ENCODE results near the gene DELE1.
A peak's percentile ranks its signal among the peaks of the same experiment; 100 is the strongest.

DNA sequence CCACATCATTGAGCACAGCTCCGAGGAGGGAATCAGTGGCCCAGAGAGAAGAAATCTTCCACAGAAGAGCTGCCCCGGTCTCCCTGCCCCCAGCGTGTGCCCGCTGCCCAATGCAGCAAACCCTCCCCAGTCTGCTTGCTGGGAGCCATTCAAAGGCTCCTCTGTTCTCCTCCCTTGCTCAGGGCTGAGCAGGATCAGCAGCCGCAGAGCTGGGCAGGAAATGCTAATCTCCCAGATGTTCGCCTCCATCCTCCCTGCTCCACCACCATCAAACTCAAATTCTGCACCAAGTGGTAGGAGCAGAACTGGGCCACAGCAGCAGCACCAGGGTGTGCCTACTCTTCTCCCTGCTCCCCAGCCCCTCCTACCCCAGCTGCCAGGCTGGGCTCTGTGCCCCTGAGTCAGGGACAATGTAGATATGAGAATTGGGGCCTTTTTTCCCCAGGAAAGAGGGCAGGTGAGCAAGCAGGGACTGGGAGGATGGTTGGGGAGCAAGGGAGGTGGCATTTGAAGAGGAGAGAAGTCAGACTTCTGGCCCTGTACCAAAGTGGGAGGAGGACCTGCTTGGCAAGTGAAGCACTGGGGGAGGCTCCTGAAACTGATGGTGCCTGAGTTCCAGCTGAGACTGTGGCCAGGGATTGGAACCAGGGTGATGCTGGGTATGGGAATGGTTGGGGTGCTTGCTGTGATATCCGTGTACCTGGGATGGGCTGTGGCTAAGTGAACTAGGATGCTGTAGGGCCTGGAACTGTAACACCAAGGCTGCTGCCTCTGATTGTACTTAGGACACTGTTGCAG is 43.5 kb upstream of the DELE1 start:
- TF ChIP-seq, protein P1, sequence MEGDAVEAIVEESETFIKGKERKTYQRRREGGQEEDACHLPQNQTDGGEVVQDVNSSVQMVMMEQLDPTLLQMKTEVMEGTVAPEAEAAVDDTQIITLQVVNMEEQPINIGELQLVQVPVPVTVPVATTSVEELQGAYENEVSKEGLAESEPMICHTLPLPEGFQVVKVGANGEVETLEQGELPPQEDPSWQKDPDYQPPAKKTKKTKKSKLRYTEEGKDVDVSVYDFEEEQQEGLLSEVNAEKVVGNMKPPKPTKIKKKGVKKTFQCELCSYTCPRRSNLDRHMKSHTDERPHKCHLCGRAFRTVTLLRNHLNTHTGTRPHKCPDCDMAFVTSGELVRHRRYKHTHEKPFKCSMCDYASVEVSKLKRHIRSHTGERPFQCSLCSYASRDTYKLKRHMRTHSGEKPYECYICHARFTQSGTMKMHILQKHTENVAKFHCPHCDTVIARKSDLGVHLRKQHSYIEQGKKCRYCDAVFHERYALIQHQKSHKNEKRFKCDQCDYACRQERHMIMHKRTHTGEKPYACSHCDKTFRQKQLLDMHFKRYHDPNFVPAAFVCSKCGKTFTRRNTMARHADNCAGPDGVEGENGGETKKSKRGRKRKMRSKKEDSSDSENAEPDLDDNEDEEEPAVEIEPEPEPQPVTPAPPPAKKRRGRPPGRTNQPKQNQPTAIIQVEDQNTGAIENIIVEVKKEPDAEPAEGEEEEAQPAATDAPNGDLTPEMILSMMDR (conservative IDR thresholded peaks at IDR 0.05 in 1 of 2, IDR thresholded peaks at IDR 0.05 in 1 of 2; ENCODE audit: low read depth in 1 of 2, low read length in 2 of 2) = no peak
- peak; percentile 37 for TF ChIP-seq EZH2 (IDR thresholded peaks at IDR 0.05; ENCODE audit: low read length, missing control alignments)

Measured in fibroblast of lung (primary cell).